MM.1S (cell line): Measurements from ENCODE around the gene IRX5.

Experiments used
- DNase-seq: peaks from one replicate; pipeline ENCODE4 v3.0.0-alpha.2; 2015
- H2AFZ ChIP-seq: fragments of 300-600 bp; sonication (generic); 2 replicates; pipeline ENCODE4 v1.6.0; 2016; ENCODE audit warnings: antibody characterized with exemption, low read length
- H3F3A ChIP-seq: fragments of 300-600 bp; sonication (generic); 2 replicates; pipeline ENCODE4 v1.6.1; 2016; ENCODE audit warnings: mild to moderate bottlenecking, antibody characterized with exemption, low read length, moderate library complexity, mixed read lengths; ENCODE audit not compliant: insufficient read depth
- H3K27ac ChIP-seq: fragments of 300-600 bp; sonication (generic); 2 replicates; pipeline ENCODE4 v1.5.1; 2016; ENCODE audit warnings: mild to moderate bottlenecking, low read length
- H3K27me3 ChIP-seq: fragments of 300-600 bp; sonication (generic); replicated peaks from 2 replicates; pipeline ENCODE4 v1.6.0; 2016; ENCODE audit warnings: low read length; ENCODE audit not compliant: insufficient read depth
- H3K36me3 ChIP-seq: fragments of 300-600 bp; sonication (generic); replicated peaks from 2 replicates; pipeline ENCODE4 v1.6.1; 2016; ENCODE audit warnings: mild to moderate bottlenecking, low read length, mixed read lengths; ENCODE audit not compliant: insufficient read depth
- H3K4me1 ChIP-seq: fragments of 300-600 bp; sonication (generic); 2 replicates; pipeline ENCODE4 v1.6.1; 2016; ENCODE audit warnings: low read length, mixed read lengths
- H3K4me2 ChIP-seq: fragments of 300-600 bp; sonication (generic); 2 replicates; pipeline ENCODE4 v1.6.0; 2016; ENCODE audit warnings: low read depth, low read length
- H3K4me3 ChIP-seq: fragments of 300-600 bp; sonication (generic); 2 replicates; pipeline ENCODE4 v1.5.1; 2016; ENCODE audit warnings: low read length, mixed read lengths
- H3K79me2 ChIP-seq: fragments of 300-600 bp; sonication (generic); 2 replicates; pipeline ENCODE4 v1.6.1; 2016; ENCODE audit warnings: mixed run types, low read length, mixed read lengths
- H3K9ac ChIP-seq: fragments of 300-600 bp; sonication (generic); 2 replicates; pipeline ENCODE4 v1.6.1; 2016; ENCODE audit warnings: low read length, mixed read lengths
- H3K9me2 ChIP-seq: fragments of 300-600 bp; sonication (generic); replicated peaks from 2 replicates; pipeline ENCODE4 v1.6.1; 2016; ENCODE audit warnings: mild to moderate bottlenecking, low read length, mixed read lengths; ENCODE audit not compliant: insufficient read depth
- H3K9me3 ChIP-seq: fragments of 300-600 bp; sonication (generic); replicated peaks from 2 replicates; pipeline ENCODE4 v1.6.1; 2016; ENCODE audit warnings: mild to moderate bottlenecking, low read length, mixed read lengths; ENCODE audit not compliant: insufficient read depth
- H4K20me1 ChIP-seq: fragments of 300-600 bp; sonication (generic); 2 replicates; pipeline ENCODE4 v1.6.1; 2016; ENCODE audit warnings: mild to moderate bottlenecking, low read length, moderate library complexity, mixed read lengths; ENCODE audit not compliant: insufficient read depth
- EZH2 ChIP-seq: fragments of 300-600 bp; sonication (generic); optimal IDR thresholded peaks from 2 replicates; pipeline ENCODE3; 2017; ENCODE audit warnings: low read depth, mild to moderate bottlenecking, antibody characterized with exemption, low read length, mixed read lengths
- EZH2phosphoT487 ChIP-seq: fragments of 300-600 bp; sonication (generic); IDR thresholded peaks from 2 replicates; pipeline ENCODE4 v1.6.1; 2018; ENCODE audit warnings: antibody characterized with exemption, low read length
- TF ChIP-seq, protein P1 (sequence below): fragments of 300-600 bp; sonication (generic); IDR thresholded peaks from 2 replicates; pipeline ENCODE4 v1.5.1; 2016; ENCODE audit warnings: antibody characterized with exemption, low read length, mixed read lengths

Gene IRX5

DNA sequence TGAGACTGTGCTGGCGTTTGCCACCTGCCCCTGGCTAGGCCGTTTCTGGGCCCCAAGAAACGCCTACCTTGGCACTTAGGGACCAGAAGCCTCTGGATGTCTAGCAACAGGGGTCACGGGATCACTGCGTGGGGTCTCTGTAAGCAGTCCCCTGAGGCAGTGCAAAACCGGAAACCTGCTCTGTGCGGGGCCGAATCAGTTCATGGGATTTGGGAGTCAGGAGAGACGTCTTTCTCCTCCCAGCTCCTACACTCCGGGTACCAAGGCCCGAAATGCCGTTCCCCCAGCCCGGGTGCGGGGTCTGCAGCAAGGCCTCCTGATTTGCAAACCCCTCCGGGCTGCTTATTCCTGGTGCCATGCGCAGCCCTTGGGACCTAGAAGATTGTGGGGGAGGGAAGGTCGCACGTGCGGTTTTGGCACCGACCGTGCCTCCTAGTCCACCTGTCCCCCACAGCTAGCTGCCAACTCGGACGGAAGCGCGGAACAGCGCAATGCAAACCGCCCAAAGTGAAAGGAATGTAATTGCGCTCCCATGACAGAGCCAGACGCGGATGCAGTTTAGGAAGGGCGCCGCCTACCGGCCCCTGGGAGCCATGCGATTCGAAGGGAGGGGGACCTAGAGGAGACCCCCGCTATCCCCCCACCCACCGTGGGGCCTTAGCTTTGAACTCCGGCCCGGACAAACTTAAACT is 6.5 kb downstream of the IRX5 start:
- Histone ChIP-seq H3K9ac (no peak overlapping the region), H3K4me3 (0 out of 2 replicates have a peak overlapping the region, but pooled peaks have one; percentile 14)

DNA sequence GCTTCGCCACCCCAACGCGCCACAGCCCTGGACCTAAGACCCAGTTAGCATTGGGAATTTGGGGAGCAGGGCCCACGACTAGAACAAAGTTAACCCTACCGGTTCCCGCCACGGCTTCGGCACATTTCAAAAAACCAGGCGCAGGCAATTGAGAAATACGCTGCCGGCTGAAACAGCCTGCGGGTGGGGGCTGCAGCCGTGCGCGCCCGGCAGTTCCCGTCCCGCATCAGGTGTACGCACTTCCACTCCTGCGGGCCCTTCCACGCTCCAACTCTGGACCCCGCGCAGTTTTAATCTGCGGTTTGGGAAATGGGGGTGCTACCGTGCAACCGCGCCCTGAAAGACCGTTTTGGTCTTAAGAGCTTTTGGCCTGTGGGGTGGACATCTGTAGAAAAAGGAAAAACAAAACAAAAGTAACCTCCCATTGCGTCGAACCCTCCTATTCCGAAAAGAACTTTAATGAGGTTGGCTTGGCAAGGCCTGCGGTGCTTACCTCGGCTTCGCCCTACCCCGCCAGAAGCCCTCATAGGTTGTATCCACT is 7.1 kb downstream of the IRX5 start:
- Histone ChIP-seq H3K27ac (no peak overlapping the region), H3K9me3 (no peaks in the 10 kb centered on the region), H3F3A (no peaks in the 10 kb centered on the region), H3K36me3 (no peaks in the 10 kb centered on the region), H3K79me2 (no peaks in the 10 kb centered on the region), H3K4me3 (no peak overlapping the region), H4K20me1 (no peaks in the 10 kb centered on the region), H2AFZ (no peak overlapping the region), H3K4me1 (no peaks in the 10 kb centered on the region), H3K27me3 (no peaks in the 10 kb centered on the region), H3K9me2 (no peaks in the 10 kb centered on the region), H3K4me2 (no peak overlapping the region), H3K9ac (no peak overlapping the region)
- no peak for DNase-seq
- no peak for TF ChIP-seq EZH2phosphoT487
- TF ChIP-seq EZH2 = no peak
- TF ChIP-seq, protein P1, sequence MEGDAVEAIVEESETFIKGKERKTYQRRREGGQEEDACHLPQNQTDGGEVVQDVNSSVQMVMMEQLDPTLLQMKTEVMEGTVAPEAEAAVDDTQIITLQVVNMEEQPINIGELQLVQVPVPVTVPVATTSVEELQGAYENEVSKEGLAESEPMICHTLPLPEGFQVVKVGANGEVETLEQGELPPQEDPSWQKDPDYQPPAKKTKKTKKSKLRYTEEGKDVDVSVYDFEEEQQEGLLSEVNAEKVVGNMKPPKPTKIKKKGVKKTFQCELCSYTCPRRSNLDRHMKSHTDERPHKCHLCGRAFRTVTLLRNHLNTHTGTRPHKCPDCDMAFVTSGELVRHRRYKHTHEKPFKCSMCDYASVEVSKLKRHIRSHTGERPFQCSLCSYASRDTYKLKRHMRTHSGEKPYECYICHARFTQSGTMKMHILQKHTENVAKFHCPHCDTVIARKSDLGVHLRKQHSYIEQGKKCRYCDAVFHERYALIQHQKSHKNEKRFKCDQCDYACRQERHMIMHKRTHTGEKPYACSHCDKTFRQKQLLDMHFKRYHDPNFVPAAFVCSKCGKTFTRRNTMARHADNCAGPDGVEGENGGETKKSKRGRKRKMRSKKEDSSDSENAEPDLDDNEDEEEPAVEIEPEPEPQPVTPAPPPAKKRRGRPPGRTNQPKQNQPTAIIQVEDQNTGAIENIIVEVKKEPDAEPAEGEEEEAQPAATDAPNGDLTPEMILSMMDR = no peak

More for the DNA sequence above, 6.5 kb downstream of the IRX5 start:
- H3K27ac ChIP-seq = no peak overlapping the region
- peaks cover 5% of the 10 kb centered on the region for H3K79me2 ChIP-seq
- H3K9me2 ChIP-seq = no peaks in the 10 kb centered on the region
- no peaks in the 10 kb centered on the region for H3K4me1 ChIP-seq
- H3K36me3 ChIP-seq = no peaks in the 10 kb centered on the region
- no peaks in the 10 kb centered on the region for H4K20me1 ChIP-seq
- TF ChIP-seq, protein P1 = peak; percentile 20; the same call in 1 of the 2 replicates
- no peak for TF ChIP-seq EZH2phosphoT487
- H3K4me2 ChIP-seq = no peak overlapping the region
- DNase-seq = no peak
- no peak overlapping the region for H2AFZ ChIP-seq
- H3K27me3 ChIP-seq = no peaks in the 10 kb centered on the region
- no peaks in the 10 kb centered on the region for H3F3A ChIP-seq
- no peaks in the 10 kb centered on the region for H3K9me3 ChIP-seq

DNA sequence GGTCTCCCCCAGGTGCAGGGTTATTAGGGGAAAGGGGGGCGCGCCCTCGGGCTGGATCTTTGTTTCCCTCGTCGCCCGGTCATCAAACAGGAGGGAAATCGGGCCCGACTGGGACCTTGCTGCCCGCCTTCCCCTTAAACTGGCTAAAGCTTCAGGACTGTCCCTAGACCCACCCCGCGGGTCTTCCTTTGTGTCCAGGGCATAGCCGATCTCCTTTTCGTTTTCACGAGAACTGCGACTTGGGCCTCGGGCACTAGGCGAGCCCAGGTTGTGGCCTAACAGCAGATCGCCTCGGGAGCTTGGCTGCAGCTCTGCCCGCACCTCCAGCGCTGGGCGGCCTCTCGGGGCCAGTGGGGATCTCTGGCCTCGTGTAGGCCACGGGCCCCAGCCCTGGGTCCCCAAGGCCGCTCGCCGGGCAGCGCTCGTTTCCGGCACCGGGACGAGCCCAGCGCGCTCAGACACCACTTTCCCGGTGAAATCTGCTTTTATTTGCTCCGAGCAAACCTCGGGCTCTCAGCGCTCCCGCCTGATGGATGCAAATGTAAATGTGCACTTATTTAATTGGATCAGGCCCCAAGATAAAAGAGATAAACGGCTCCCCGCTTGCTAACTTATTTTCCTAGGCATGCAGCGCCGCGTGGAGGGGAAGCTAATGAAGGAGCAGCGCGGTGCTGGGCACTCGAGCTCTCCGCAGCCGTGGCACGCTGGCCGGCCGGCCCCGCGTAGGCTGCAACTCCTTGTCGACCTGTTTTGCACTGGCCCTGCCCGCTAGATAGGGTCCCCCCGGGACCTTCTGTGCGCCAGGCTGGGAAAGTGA is 7.8 kb downstream of the IRX5 start:
- Histone ChIP-seq H3K36me3 (no peaks in the 10 kb centered on the region), H3K27ac (no peak overlapping the region), H3K9me2 (no peaks in the 10 kb centered on the region), H3K4me1 (no peaks in the 10 kb centered on the region), H3K79me2 (no peaks in the 10 kb centered on the region), H3K4me2 (no peak overlapping the region), H3K27me3 (no peaks in the 10 kb centered on the region), H3K4me3 (no peak overlapping the region), H4K20me1 (no peaks in the 10 kb centered on the region), H3F3A (no peaks in the 10 kb centered on the region), H3K9me3 (no peaks in the 10 kb centered on the region), H3K9ac (no peak overlapping the region), H2AFZ (no peak overlapping the region)
- DNase-seq = no peak
- no peak for TF ChIP-seq EZH2phosphoT487
- TF ChIP-seq EZH2 = no peak
- TF ChIP-seq, protein P1 = no peak
